Suprapubic skin (tissue), 3 donors: ENCODE data around the gene GPSM1.

ENCODE experiments used
- CTCF ChIP-seq, 2 donors: fragments of 200-600 bp in 1 of 2; fragments of 450-650 bp in 1 of 2; sonication (generic) in 1 of 2; IDR thresholded peaks; one replicate each; pipeline ENCODE4 v1.5.1; 2016 to 2019; ENCODE audit warnings: antibody characterized with exemption in 2 of 2, mild to moderate bottlenecking in 1 of 2, moderate library complexity in 1 of 2
- EP300 ChIP-seq: sonication (generic); formaldehyde crosslinking; IDR thresholded peaks from one replicate; pipeline ENCODE4 v1.6.1; 2017; ENCODE audit warnings: antibody characterized with exemption
- POLR2A ChIP-seq, 2 donors: fragments of 450-650 bp; IDR thresholded peaks; one replicate each; pipeline ENCODE4 v1.6.1; 2017; ENCODE audit warnings: antibody characterized with exemption in 2 of 2, mild to moderate bottlenecking in 2 of 2, moderate library complexity in 2 of 2

- no peak for TF ChIP-seq EP300
- no peak for TF ChIP-seq CTCF (IDR thresholded peaks at IDR 0.05)
- no peak for TF ChIP-seq POLR2A (IDR thresholded peaks at IDR 0.05)
Observed at GRCh38 chr9:136321561-136321960, 5.8 kb upstream of the GPSM1 start.
